ENCODE data around the gene ARHGAP12.
"Not testable (repeated sequence)": the region's sequence is repeated elsewhere in the genome, so short reads cannot be mapped to it uniquely, and the experiment has no call there.

Gene ARHGAP12

GRCh38 chr10:31768935-31769334 lies 159.7 kb downstream of the ARHGAP12 start:
- DNase-seq, ATAC-seq: not testable (repeated sequence)

- DNase-seq = no peak
- ATAC-seq = no peak
Observed at GRCh38 chr10:31768467-31768866, 160.2 kb downstream of the ARHGAP12 start.

GRCh38 chr10:31765541-31765940 lies 163.1 kb downstream of the ARHGAP12 start:
- DNase-seq = no peak
- no peak for ATAC-seq

- no peak for ATAC-seq
- no peak for DNase-seq
Observed at GRCh38 chr10:31762316-31762715, 166.3 kb downstream of the ARHGAP12 start.

- ATAC-seq (no peak), DNase-seq (no peak)
Observed at GRCh38 chr10:31761156-31761555, 167.5 kb downstream of the ARHGAP12 start.

- no peak for ATAC-seq
- DNase-seq = no peak
Observed at GRCh38 chr10:31760674-31761081, 168.0 kb downstream of the ARHGAP12 start.

- DNase-seq (peak; percentile 94), ATAC-seq (peak; percentile 94)
Observed at GRCh38 chr10:31759799-31760626, 168.6 kb downstream of the ARHGAP12 start.

- peak; percentile 56 for ATAC-seq
- DNase-seq = peak; percentile 73
Observed at GRCh38 chr10:31759124-31759798, 169.4 kb downstream of the ARHGAP12 start.

- DNase-seq = no peak
- ATAC-seq = no peak
Observed at GRCh38 chr10:31758495-31758894, 170.1 kb downstream of the ARHGAP12 start.

- ATAC-seq = no peak
- no peak for DNase-seq
Observed at GRCh38 chr10:31757831-31758230, 170.8 kb downstream of the ARHGAP12 start.

GRCh38 chr10:31757386-31757791 lies 171.2 kb downstream of the ARHGAP12 start:
- ATAC-seq (no peak), DNase-seq (no peak)

- no peak for ATAC-seq
- DNase-seq = no peak
Observed at GRCh38 chr10:31756729-31757110, 171.9 kb downstream of the ARHGAP12 start.

GRCh38 chr10:31756101-31756728 lies 172.4 kb downstream of the ARHGAP12 start:
- DNase-seq (no peak), ATAC-seq (no peak)
